ENCODE results near the gene POFUT2.
"Not testable (repeated sequence)": the region's sequence is repeated elsewhere in the genome, so short reads cannot be mapped to it uniquely, and the experiment has no call there.

Gene POFUT2

DNA sequence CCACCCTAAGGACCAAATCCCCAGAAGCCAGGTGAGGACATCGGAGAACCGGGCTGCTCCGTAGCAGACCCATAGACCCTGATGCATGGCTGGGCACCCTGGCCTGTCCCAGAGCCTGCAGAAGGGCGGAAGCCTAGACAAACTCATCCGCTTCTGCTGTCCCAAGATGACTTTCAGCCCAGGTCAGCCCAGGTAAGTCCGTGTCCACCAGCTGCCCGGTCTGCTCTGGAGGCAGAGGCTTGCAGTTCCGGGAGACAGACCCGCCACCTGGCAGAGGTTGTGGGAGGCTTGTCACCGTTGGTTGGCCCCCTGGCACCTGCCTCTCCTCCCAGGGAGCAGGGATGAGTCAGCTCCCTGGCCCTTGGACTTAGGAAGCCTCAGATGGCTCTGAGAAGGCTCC is 22.8 kb upstream of the POFUT2 start:
- DNase-seq (ENCODE audit: low spot score): no peak

DNA sequence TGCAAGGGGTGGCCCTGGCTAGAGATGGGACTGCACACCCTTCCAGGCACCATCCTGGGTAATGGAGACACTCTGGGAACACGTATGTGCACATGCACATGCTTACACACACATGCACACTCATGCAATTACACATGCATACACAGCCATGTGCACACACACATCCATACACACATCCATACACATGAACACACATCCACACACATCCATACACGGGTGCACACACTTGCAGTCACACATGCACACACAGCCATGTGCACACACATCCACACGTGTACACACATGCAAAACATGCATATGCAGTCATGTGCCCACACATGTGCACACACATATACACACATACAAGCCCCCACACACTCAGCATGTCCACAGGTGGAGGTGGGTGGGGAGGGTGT is 22.3 kb upstream of the POFUT2 start:
- no peak for DNase-seq (ENCODE audit: low spot score)

DNA sequence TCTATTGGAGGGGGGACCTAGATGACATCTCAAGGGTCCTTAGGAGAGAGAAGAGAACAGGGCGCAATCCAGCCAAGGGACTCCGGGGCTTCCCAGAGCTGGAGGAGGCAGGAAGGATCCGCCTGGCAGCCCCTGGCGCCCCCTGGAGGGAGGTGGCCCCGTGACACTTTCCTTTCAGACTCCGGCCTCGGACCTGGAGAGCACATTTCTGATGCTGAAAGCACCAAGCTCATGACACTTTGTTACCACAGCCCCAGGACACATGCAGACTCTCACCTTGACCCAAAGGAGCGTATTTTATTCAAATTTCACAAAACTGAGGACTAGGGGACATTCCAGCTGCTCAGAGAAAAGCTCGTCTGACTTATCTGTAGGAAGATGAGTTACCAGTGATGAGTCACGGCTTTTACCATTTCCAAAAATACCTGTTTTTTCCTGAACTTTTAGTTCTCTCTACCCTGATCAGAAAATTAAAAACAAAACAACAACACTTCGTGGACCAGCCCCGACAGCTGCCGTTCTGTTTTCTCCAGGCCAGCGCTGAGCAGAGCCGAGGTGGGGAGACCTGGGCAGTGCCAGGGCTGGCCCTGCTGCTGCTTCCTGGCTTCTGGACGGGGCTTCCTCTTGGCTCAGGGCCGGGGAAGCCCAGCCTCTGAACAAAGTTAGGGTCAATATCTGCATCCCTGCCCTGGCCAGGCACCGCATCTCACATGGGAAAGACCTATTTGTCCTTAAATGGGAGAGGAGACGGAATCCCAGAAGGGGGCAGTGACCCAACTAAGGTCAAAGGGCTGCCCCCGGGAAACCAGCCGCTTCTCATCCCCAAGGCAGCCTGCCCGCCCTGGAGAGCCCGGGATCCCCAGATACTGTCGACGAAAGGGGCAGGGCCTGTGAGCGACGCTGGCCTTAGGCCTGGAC is 21.6 kb upstream of the POFUT2 start:
- DNase-seq (ENCODE audit: low spot score): no peak

DNA sequence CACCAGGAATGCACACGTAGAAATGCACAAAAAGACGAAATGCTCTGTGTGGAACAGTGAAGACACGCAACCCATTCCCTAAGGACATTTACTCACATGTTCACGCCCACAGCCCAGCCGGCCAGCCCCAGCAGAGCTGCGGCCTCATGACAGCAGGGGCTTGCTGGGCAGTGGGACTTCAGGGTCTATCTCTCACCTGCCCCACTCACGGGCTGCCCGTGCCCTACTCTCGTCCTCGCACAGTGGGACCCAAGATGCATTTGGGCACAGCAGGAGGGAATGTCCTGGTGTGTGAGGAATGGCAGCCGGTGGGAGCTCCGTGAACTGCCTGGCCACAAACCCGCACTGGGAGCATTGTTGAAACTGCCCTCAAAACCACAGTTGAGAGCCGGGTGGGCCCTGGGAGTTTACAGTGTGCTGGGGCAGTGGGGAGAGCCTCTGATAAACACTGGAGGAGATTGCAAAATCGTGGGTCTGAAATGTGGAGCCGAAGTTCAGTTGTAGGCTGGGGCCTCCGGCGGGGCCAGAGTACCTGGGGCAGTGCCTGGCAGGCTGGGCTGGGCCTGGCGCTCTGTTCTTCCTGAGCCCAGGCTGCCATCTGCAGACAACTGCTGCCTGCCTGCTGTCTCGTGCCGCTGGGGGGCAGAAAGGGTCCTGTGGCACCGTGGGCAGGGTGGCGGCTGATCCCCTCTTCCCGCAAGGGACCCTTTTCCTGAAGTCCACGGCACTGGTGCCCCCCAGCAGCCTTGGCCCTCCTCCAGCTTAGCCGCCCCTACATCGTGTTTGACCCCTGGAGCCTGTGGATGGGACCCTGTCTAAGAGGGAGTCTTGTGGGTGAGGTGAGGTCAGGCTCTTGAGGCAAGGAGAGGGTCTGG is 20.7 kb upstream of the POFUT2 start:
- no peak for DNase-seq (ENCODE audit: low spot score)

DNA sequence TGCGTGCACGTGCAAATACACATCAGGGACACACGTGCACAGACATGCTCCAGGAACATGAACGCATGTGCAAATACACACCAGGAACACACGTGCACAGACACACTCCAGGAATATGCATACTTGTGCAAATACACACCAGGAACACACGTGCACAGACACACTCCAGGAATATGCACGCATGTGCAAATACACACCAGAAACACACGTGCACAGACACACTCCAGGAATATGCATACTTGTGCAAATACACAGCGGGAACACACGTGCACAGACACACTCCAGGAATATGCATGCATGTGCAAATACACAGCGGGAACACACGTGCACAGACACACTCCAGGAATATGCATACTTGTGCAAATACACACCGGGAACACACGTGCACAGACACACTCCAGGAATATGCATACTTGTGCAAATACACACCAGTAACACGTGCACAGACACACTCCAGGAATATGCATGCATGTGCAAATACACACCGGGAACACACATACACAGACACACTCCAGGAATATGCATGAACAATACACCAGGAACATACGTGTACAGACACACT is 20.0 kb upstream of the POFUT2 start:
- DNase-seq (ENCODE audit: low spot score): not testable (repeated sequence)

DNA sequence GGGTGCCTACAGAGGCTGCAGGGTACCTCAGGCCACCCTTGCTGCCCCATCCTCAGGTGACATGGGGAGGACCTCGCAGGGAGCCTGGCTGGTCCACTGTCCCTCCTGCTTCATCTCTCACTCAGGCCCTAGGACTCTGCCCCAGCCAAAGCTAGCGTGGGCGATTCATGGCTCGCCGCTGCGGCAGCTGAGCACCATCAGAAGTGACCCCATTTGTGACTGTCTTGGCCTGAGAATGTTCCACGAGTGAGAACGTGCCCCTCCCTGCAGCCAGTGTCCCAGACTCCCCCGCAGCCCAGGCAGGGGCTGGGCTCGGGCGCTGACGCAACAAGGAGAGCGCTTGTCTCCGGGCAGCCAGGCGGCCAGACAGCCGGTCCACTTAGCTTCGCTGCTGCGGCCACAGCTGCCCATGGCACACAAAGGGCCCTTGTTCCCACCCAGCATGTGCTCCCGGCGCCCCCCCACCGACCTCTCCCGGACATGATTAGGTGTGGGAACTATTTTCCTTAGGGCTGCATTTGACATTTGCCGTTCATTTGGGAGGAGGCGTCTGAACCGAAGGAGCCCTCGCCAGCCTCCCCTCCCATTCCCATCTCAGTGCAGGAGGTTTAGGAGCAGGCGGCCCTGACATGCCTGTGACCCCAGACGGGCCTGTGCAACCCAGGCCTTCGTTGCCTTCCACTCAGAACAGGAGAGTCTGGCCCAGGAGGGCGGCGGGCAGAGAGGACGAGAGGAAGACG is 19.3 kb upstream of the POFUT2 start:
- DNase-seq (ENCODE audit: low spot score): no peak

DNA sequence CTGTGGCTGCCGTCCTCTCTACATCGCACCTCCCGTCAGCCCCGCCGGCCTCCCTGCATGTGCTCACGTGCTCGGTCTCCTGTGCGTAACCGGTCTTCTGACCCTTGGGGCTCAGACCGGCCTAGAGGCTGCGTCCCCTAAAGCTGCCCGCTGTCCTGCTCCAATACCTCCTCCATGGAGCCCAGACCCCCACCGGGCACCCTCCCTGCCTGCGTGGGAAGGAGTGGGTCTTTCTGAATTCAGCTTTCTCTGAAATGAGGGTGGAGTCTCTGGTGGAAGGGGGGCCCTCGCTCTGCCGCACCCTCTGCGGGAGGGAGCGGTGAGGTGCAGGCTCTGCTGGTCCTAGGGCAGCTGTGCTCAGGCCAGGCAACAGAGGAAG is 18.7 kb upstream of the POFUT2 start:
- DNase-seq (ENCODE audit: low spot score): no peak

DNA sequence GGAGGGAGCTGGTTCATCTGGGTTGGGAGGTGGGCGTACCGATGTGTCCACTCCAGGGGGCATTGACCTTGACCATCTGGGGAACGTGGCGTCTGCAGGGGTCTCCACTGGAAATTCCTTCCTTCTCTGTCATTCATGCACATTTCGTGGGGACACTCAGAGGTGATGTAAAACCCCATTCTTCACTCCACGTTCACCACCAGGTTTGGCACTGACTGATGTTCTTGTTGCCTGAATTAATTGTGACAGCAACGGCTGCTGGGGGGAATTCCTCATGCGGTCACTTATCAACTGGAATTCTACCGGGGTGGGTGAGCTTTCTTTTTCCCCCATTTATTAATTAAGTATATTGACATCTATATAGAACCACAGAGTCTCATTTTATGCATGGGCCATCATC is 18.1 kb upstream of the POFUT2 start:
- no peak for DNase-seq (ENCODE audit: low spot score)

DNA sequence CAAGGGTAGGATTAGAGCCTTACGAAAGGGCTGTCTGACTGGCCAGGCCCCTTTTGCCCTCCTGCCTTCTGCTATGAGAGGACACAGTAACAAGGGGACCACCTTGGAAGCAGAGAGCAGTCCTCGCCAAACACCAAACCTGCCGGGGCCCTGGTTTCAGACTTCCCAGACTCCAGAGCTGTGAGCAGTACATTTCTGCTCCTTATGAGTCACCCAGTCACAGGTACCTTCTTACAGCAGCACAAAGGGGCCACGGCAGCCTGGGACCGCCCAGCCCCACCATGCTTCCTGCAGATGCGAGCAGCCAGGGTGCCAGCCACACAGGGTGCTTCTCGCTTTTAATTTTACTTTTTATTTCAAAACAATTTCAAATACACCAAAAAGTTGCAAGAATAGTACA is 17.2 kb upstream of the POFUT2 start:
- DNase-seq (ENCODE audit: low spot score): no peak

DNA sequence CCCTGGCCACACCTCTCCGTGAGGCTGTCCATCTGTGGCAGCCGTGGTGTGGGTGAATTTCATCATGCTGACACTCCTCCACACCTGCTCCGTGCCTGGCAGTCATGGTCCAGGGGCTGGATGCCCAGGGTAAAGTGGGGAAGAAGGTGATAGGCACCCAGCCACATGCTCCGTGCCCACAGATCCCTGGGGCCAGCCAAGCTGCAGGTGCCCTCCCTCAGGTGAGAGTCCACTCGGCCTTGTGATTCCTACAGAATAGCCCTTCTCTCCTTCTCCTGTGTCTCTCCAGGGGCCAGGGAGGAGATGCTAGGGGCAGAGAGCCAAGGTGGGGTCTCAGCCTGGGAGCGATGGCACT is 16.8 kb upstream of the POFUT2 start:
- no peak for DNase-seq (ENCODE audit: low spot score)

DNA sequence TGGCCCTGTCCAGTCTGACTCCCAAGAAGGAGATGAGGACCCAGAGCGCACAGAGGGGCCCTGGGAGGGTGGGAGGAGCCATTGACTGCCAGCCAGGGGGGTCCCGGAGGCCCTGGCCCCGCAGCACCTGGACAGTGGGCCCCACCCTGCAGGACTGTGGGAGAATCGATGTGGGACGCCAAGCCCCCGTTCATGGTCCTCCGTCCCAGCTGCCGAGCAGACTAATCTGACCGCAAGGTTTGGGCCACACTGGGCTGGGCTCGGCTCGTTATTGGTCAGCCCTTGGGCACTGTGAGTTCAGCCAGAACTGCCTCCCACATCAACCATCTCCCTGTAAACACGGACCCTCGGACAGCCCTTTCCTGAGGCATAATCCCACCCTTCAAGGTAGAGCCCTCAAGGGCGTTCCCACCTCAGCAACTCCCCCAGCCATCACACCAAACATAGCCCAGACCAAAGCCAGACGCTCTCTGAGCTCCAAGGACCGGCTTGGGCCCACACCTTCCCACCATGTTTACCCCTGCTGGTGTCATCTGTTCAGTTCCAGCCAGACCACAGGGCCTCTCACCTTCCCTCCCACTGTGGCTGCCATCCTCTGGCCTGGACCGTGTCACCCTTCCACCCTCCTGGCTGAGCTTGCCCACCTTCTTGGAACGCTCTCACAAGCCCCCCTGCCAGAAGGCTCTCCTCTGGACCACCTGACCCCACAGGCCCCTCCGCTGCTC is 16.2 kb upstream of the POFUT2 start:
- no peak for DNase-seq (ENCODE audit: low spot score)

DNA sequence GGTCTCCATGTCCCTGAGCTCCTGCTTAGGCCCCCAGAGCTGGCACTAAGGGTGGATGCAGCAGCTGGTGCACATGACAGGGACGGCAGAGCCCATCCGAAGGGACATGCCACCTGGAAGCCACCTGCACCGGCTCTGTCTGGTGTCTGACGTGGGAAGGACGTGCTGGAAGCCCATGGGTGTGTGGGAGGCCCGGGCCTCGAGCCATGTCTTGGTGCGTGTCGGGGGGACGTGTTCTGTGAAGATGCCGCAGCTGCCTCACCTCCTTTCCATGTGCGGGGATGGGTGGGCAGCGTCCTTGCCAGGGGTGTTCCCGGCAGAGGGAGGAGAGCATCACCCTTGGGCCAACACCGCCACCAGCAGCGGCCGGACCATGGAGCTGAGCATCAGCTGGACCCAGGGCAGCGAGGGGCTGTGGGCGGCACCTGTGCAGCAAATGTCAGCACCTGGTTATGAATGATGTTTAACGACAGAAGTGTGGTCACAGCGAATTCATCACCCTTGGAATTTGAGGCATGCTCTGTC is 15.5 kb upstream of the POFUT2 start:
- no peak for DNase-seq (ENCODE audit: low spot score)

DNA sequence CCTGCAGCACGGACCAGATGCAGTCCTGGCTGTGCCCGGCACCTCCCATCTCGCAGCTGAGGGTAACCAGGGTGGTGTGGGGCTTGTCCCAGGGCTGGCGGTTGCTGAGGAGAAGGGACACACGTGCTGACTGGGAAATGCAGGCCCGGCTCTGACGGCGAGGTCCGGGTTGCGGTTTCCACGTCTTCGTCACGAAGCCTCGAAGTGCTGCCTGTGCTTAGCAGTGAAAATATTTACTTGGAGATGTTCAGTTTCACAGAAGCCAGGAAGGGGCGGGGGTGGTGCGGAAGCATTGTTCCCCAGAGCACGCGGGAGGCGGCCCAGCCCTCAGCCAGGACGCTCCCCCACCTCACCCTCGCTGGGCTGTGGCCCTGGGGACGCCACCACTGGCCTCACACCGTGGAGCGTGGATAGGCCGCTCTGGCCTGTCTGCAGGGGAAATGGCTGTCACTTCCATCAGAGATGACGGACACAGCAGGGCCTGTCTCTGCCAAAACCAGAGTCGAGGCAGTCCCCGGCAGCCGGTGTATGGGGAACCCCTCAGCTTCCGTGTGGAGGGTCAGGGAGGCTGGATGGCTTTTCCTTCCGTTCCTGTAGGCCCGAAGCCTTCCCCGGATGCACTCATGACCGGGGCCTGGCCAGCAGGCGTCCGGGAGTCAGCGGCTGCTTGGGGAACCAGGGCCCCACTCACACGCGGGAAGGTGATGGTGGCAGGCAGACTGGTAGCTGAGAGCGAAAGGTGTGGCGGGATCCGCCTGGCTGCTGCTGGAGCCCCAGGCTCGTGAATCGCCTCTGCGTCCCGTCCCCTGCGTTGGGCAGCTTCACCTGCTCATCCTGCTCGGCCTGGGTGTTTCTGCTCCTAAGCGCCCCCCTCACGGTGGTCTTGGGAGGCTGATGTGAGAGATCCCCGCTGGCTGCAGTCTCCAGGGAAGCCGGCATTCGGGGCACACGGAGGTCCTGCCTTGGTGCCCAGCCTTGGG is 14.7 kb upstream of the POFUT2 start:
- DNase-seq (ENCODE audit: low spot score): no peak

DNA sequence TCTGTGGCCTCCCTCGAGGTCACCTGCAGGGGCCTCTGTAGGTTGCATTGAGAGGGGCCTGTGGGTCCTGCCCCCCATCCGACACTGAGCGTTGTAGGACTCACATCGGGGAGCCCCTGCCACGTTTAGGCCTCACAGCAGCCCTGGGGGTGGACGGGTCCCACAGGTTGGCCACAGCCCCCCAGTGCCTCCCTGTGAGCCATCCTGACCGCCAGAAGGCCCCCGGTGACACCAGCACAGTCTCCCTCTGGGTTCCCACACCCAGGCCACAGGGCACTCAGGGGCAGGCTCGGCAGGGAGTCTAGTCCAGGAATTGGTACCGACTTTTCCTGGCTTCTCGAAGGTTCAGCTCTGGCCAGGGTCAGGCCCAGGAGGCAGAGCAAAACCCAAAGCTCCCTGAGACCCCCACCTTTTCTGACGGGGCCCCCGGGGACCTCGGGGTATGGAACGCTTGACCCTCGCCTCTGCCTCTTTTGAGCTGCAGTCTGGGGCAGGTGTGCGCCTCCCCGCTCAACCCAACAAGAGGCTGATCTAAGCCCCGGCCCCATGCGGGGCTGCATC is 13.9 kb upstream of the POFUT2 start:
- DNase-seq (ENCODE audit: low spot score): no peak

DNA sequence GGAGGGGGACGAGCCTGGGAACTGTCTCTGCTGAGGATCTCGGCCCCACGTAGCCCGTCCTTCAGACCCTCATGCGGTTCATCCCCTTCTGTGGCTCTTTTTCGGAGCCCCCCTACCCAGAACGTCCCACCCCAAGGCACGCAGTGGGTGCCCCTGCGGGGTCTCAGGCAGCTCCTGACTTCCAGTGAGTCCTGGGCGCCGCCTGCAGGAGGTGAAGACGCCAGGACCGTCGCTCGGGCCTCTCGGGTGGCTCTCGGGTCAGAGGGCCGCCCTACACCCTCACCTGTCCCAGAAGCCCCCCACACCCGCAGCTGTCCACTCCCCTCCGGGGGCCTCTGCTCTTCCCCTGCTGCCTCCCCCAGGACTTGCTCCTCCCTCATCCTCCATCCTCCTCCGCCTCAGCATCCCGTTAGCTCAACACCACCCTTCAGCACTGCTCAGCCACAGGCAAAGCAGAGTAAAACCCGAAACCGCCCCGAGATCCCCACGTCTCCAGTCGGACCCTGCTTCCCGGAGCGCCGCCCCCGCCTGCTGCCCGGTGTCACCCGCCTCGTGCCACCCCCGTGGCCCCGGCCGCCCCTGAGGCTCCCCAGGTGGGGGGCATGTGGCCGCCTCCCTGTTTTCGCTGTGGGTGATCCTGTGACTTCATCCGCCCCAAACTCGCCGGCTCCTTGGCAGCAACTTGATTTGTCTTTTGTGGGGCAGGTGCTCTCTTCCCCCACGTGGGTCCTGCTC is 13.3 kb upstream of the POFUT2 start:
- no peak for DNase-seq (ENCODE audit: low spot score)

DNA sequence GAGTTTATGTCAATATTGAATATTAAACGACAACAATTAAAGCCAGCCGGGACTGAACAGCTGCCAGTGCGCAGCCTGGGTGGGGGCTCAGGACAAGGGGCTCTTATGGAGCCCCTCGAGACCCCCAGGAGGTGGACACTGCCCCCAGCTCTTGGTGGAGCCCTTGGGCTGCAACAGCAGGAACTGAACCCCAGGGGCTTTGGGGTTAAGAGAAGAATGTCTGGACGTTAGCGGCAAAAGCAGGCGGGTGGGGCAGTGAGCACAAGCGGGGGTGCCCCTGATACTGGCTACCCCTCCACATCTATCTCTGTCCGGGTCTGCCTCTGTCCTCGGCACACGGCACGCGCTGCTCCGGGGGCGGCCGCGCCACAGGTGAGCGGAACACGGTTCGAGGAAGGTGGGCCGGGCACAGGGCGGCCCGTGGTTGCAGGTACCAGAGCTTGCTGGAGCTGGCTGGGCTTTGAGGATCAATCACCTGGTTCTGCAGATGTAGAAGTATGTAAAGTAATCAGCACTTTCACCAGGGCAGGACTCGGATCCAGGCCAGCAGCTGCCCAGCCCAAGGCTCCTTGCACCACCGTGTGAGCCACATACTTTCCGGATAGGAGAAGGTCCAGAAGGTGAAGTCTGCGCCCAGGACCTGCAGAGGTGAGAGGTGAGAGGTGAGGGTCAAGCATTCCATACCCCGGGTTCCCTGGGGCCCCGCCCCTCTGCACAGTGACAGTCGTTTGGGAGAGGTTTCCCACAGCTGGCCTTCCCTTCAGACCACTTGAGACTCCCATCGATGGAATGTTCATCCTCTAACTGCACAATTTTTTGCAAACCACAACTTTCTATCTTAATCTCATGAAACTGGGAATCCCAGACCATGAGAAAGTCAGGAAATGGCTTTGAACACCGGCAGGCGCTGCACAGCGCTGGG is 12.4 kb upstream of the POFUT2 start:
- no peak for DNase-seq (ENCODE audit: low spot score)

DNA sequence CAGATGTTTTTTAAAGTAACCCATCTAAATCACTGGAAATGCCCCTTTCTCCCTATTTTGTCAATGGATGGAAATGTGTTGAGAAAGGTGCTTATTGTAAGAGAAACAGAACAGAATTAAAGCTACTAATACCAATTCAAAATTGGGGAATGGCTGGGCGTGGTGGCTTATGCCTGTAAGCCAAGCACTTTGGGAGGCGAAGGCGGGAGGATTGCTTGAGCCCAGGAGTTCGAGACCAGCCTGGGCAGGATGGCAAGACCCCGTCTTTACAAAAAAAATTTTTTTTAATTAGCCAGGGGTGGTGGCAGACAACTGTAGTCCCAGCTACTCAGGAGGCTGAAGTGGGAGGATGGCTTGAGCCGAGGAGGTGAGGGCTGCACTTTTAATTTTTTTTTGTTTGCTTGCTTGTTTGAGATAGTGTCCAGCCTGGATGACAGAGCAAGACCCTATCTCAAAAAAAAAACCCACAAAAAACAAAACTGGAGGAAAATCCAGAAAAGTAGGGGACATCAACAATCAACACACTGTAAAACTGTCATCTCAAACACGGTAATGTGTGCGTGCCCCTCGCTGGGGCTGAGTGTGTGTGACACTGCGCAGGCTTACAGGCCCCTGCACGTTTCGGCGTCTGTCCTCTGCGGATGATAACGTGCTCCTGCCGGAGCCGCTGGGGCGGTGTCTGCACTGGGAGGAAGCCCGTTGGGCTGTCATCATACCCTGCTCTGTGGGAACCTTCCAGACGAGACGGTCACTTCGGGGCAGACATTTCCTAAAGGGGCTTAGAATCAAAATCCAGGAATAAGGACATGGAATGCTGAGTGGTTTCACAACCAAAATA is 11.6 kb upstream of the POFUT2 start:
- no peak for DNase-seq (ENCODE audit: low spot score)

All from HuH-7.5 (cell line).